Measurements from ENCODE around the gene LRRC8D. TPM values are rescaled to one million over a fixed set of nuclear protein-coding genes. Genes with fewer than 3 reads are reported as not detected.
"Not testable (repeated sequence)": the region's sequence is repeated elsewhere in the genome, so short reads cannot be mapped to it uniquely, and the experiment has no call there.

LRRC8D gene
- total RNA-seq, 4 donors from 2014 or later = 12.0 to 47.4 (median 17.8) TPM

- Histone ChIP-seq H3K36me3 (no peaks in the 10 kb centered on the region), H3K4me1 (no peaks in the 10 kb centered on the region), H3K9me3 (no peaks in the 10 kb centered on the region), H3K27ac (no peak overlapping the region), H3K4me3 (no peak overlapping the region), H3K27me3 (no peaks in the 10 kb centered on the region)
- intact Hi-C loops (cut with DNase I; ENCODE audit: low total_unique reads) = no loop called here
- no peak for DNase-seq
- TF ChIP-seq, protein P1, sequence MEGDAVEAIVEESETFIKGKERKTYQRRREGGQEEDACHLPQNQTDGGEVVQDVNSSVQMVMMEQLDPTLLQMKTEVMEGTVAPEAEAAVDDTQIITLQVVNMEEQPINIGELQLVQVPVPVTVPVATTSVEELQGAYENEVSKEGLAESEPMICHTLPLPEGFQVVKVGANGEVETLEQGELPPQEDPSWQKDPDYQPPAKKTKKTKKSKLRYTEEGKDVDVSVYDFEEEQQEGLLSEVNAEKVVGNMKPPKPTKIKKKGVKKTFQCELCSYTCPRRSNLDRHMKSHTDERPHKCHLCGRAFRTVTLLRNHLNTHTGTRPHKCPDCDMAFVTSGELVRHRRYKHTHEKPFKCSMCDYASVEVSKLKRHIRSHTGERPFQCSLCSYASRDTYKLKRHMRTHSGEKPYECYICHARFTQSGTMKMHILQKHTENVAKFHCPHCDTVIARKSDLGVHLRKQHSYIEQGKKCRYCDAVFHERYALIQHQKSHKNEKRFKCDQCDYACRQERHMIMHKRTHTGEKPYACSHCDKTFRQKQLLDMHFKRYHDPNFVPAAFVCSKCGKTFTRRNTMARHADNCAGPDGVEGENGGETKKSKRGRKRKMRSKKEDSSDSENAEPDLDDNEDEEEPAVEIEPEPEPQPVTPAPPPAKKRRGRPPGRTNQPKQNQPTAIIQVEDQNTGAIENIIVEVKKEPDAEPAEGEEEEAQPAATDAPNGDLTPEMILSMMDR (IDR thresholded peaks at IDR 0.05) = no peak
- no peak for TF ChIP-seq POLR2A (IDR thresholded peaks at IDR 0.05)
These were observed 153.4 kb downstream of the LRRC8D start for GRCh38 chr1:89974256-89974655.

- TF ChIP-seq, protein P1 (IDR thresholded peaks at IDR 0.05) = no peak
- H3K27ac ChIP-seq = no peak overlapping the region
- H3K9me3 ChIP-seq = no peaks in the 10 kb centered on the region
- no peaks in the 10 kb centered on the region for H3K4me1 ChIP-seq
- no peak for DNase-seq
- H3K36me3 ChIP-seq = no peaks in the 10 kb centered on the region
- H3K4me3 ChIP-seq = no peak overlapping the region
- H3K27me3 ChIP-seq = no peaks in the 10 kb centered on the region
- intact Hi-C loops (cut with DNase I; ENCODE audit: low total_unique reads) = no loop called here
These were observed 154.1 kb downstream of the LRRC8D start for GRCh38 chr1:89974696-89975470.

- Histone ChIP-seq H3K36me3 (no peaks in the 10 kb centered on the region), H3K27ac (no peak overlapping the region), H3K27me3 (no peaks in the 10 kb centered on the region), H3K4me3 (no peak overlapping the region), H3K9me3 (no peaks in the 10 kb centered on the region), H3K4me1 (no peaks in the 10 kb centered on the region)
- intact Hi-C loops (cut with DNase I; ENCODE audit: low total_unique reads) = no loop called here
- no peak for DNase-seq
- no peak for TF ChIP-seq POLR2A (IDR thresholded peaks at IDR 0.05)
- TF ChIP-seq, protein P1 (IDR thresholded peaks at IDR 0.05) = no peak
These were observed 154.8 kb downstream of the LRRC8D start for GRCh38 chr1:89975540-89976125.

DNA sequence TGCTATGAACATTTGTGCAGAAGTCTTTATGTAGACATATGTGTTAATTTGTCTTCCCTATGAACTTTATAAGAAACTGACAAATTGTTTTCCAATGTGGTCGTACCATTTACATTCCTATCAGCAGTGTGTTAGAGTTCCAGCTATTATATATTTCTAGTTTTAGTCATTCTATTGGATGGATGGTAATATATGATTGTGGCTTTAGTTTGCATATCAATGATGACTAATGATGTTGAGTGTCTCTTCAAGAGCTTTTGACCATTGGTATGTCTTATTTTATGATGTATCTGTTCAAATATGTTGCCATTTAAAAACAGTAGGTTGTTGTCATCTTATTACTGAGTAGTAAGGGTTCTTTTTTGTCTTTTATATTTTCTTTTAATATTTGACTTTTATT, 157.9 kb downstream of the LRRC8D start:
- intact Hi-C loops (cut with DNase I; ENCODE audit: low total_unique reads) = no loop called here
- H3K9me3 ChIP-seq = no peaks in the 10 kb centered on the region
- no peak overlapping the region for H3K4me3 ChIP-seq
- H3K36me3 ChIP-seq = no peaks in the 10 kb centered on the region
- TF ChIP-seq, protein P1 (IDR thresholded peaks at IDR 0.05) = no peak
- TF ChIP-seq POLR2A (IDR thresholded peaks at IDR 0.05) = no peak
- H3K4me1 ChIP-seq = no peaks in the 10 kb centered on the region
- H3K27me3 ChIP-seq = no peaks in the 10 kb centered on the region
- no peak for DNase-seq
- H3K27ac ChIP-seq = no peak overlapping the region

DNA sequence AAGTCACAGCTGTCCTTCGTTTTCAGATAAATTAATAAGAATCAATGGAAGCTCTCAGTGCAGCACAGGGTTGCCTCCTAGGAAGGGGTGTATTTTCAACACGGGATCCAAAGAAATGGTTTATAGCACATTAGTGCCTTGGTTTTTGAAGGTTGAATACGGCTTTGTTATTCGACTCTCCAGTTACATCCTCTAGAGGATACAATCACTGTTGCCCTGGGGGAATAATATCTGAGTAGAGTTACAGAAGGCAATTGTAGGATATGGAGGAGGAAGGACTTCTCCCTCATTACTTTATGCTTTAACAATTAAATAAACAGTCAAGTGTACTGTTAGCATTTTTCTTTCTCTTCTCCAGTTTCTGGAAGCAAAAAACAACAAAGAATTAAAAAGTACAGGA, 159.8 kb downstream of the LRRC8D start:
- Histone ChIP-seq H3K27me3 (no peaks in the 10 kb centered on the region), H3K9me3 (no peaks in the 10 kb centered on the region), H3K36me3 (no peaks in the 10 kb centered on the region), H3K27ac (no peak overlapping the region), H3K4me3 (no peak overlapping the region), H3K4me1 (no peaks in the 10 kb centered on the region)
- intact Hi-C loops (cut with DNase I; ENCODE audit: low total_unique reads) = no loop called here
- DNase-seq = no peak
- TF ChIP-seq, protein P1 (IDR thresholded peaks at IDR 0.05) = no peak
- TF ChIP-seq POLR2A (IDR thresholded peaks at IDR 0.05) = no peak

DNA sequence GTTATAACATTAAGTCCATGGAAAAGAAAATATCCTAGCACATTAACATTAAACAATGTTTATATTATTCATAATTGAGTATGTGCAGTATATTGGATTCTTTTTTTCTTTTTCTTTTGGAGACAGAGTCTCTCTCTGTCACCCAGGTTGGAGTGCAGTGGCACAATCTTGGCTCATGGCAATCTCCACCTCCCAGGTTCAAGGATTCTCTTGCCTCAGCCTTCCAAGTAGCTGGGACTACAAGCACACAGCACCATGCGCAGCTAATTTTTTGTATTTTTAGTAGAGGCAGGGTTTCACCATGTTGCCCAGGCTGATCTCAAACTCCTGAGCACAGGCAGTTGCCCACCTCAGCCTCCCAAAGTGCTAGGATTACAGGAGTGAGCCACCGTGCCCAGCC, 162.0 kb downstream of the LRRC8D start:
- H3K27ac ChIP-seq; H3K27me3 ChIP-seq; DNase-seq; H3K36me3 ChIP-seq; H3K4me3 ChIP-seq; H3K9me3 ChIP-seq; H3K4me1 ChIP-seq; intact Hi-C loops (cut with DNase I; ENCODE audit: low total_unique reads): not testable (repeated sequence)

- H3K27me3 ChIP-seq; intact Hi-C loops (cut with DNase I; ENCODE audit: low total_unique reads); H3K4me1 ChIP-seq: not testable (repeated sequence)
These were observed 163.8 kb downstream of the LRRC8D start for GRCh38 chr1:89984564-89985116.

More at GRCh38 chr1:89984564-89985116, 163.8 kb downstream of the LRRC8D start:
- not testable (repeated sequence) for H3K9me3 ChIP-seq, H3K4me3 ChIP-seq, DNase-seq, H3K36me3 ChIP-seq, H3K27ac ChIP-seq
